GM21737 (cell line): Measurements from ENCODE around the gene ACOT11.

Experiments used
- ATAC-seq: cut with Tn5 transposase; IDR thresholded peaks from one replicate; pipeline ENCODE4 v1.9.1; 2021; ENCODE audit warnings: mild to moderate bottlenecking, moderate library complexity; ENCODE audit not compliant: unreplicated experiment

Gene ACOT11

GRCh38 chr1:54559771-54560231, 11.8 kb downstream of the ACOT11 start:
- no peak for ATAC-seq

DNA sequence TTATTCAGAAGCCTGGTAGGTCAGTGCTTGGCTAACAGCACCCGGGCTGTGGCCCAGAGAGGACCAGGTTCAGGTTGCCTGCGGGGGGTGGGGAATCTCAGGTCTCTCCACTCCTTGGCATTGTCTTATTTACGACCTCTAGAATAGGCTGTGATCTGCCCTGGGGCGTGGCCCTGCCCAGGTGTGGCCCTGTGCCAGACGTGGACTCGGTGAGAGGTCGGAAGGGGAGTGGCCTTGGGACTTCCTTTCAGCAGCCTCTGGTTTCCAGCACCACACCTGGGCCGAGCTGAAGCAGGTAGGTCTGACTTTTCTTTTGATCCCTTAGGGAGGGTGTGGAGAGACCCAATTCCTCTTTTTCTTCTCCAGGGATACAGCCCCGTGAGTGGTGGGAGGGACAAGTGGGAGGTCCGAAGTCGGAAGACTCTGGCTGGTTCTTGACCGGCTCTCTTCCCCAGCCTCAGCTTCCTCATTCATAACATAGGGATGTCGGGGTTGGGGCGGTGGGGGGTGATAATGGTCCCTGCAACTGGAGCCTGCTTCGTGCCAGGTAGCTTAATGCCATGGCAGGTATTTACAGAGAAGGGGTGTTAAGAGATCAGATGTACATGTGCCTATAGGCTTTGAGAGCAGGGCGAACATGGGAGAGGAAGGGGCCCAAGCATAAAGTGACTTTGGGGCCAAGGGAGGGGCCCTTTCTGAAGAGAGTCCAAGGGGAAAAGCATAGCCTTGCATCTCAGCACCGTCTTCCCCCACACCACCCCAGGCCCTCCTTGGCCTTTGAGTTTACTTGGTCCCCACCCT, 16.5 kb downstream of the ACOT11 start:
- ATAC-seq: no peak

DNA sequence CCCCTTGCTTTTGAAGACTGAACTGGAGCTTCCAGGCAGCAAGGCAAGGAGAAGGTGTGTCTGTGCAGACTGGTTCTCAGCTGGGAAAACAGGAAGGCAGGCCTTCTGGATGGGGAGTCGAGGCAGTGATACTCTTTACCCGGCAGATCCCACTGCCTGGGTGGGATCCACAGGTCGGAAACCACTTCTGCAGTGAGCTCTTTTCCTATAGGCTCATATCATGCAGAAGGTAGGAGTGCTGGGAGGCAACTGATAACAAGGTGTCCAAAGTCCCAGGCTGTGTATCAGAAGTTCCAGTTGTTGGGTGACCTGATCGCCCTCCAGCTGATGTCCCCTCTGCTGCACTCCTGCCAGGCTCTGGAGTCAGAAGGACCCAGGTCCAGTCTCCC, 17.1 kb downstream of the ACOT11 start:
- no peak for ATAC-seq

DNA sequence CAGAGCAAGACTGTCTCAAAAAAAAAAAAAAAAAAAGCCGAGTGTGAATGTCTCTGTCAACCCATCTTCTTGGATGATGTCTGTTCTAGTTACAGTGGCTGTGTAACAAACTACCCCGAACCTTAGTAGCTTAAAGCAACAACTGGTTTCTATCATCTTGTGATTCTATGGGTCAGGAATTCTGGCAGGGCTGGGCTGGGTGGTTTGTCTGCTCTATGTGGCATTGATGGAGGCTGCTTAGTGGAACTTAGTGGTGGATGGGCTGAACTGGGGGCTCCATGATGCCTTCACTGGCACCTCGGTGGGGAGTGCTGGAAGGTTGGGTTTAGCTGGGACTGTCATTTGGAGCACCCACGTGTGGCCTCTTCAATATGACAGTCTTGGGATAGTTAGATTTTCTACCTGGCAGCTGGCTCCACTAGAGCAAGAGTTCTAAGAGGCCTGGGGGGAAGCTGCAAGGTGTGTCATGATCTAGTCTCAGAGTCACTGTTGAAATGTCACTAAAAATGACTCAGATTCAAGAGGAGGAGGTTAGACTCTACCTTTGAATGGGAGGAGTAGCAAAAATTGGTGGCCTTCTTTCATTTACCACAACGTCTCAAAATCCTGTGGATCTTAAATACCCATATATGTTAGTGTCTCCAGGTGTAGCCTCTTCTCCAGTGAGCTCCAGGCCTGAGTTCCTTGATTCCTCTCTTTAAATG, 18.6 kb downstream of the ACOT11 start:
- no peak for ATAC-seq

DNA sequence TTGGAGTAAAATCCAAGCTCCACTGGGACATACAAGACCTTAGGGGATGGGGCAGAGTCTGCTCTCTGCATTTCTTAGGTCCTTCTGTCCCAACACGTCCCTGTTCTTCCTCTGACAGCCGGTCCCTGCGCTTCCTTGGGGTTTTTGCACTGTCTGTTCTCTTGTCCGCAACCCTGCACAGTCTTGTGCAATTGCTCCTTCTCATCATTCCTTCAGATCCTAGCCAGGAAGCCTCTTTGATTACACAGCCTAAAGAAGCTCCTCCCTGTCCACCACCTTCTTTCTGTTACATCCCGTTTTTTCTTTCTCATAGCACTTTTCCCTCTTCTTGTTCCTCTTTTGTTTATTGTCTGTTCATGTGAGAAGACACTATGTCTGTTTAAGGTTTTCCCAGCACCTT, 19.9 kb downstream of the ACOT11 start:
- no peak for ATAC-seq

DNA sequence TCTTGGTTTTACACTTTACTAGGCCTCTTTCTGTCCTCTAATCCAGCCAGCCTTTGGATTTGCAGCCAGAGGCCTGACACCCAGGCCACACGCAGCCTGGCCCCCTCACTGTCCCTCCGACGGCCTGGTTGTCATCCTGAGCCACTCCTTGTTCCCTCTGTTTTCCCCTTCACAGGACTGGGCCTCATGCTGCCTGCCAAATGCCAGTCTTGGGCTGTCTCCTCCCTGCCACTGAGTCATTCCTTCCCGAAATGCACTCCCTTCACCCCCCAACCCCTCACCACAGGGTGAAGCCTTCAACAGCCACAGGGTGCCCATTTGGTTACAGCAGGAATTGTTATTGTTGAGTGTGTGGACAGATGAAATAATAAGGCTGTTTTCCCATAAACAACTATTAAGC, 21.3 kb downstream of the ACOT11 start:
- no peak for ATAC-seq

- ATAC-seq: no peak
Measured at GRCh38 chr1:54570161-54570560, 22.1 kb downstream of the ACOT11 start.

- no peak for ATAC-seq
Measured at GRCh38 chr1:54571326-54571725, 23.3 kb downstream of the ACOT11 start.

GRCh38 chr1:54571803-54572541, 23.9 kb downstream of the ACOT11 start:
- no peak for ATAC-seq

DNA sequence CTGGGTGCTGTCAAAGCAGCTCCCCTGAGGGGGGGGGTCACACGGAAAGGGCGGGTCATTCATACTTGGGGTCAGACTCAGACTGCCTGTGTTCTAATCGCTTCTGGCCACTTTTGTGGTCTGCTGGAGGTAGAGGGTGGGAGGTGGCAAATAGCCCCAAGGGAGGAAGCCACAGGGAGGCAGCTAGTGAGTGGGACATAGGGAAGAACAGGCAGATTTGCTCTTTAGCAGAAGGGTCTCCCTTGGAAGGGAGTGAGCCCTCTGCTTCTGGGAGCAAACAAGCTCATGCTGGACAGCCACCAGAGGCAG, 24.5 kb downstream of the ACOT11 start:
- ATAC-seq: no peak

- no peak for ATAC-seq
Measured at GRCh38 chr1:54574158-54574778, 26.2 kb downstream of the ACOT11 start.

DNA sequence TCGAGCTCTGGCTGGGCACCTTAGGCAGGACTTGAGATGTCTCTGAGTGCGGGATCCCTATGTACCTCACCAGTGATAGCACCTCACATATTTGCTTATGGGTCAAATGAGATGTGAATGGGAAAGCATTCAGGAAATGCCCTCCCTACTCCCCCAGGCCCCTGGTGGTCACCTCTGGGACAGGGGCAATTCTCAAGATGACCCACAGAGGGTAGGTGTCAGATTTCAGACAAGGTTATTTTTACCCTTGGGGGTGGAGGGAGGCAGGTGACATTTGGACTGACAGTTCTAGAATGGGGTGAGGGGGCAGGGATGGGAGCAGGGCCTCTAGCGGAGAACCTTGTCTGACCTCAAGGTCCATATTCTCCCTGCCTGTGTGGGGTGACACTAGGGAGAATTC, 27.1 kb downstream of the ACOT11 start:
- ATAC-seq: no peak

- ATAC-seq: no peak
Measured at GRCh38 chr1:54575605-54576290, 27.7 kb downstream of the ACOT11 start.

GRCh38 chr1:54577612-54578011, 29.6 kb downstream of the ACOT11 start:
- no peak for ATAC-seq

DNA sequence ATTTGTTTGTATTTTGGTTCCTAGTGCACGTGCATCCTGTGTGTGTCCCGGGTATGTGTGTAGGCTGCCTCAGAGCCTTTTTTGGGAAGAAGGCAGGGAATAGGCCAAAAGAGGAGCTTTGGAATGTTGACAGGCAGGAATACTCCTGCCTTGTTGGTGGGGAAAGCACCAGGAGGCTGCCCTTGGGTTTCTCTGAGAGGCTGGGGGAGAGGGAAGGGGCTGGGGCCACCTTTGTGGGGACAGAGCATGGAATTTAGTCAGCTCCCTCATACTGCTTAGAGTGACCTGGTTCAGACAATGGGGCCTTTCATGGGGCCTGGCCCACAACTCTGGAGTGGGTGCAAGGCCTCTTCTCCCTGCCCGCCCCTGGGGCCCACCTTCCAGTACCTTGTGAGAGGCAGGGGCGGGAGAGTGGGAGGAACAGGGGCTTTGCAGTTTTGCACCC, 31.3 kb downstream of the ACOT11 start:
- no peak for ATAC-seq

GRCh38 chr1:54580856-54581550, 33.0 kb downstream of the ACOT11 start:
- no peak for ATAC-seq

GRCh38 chr1:54581621-54582035, 33.6 kb downstream of the ACOT11 start:
- no peak for ATAC-seq

DNA sequence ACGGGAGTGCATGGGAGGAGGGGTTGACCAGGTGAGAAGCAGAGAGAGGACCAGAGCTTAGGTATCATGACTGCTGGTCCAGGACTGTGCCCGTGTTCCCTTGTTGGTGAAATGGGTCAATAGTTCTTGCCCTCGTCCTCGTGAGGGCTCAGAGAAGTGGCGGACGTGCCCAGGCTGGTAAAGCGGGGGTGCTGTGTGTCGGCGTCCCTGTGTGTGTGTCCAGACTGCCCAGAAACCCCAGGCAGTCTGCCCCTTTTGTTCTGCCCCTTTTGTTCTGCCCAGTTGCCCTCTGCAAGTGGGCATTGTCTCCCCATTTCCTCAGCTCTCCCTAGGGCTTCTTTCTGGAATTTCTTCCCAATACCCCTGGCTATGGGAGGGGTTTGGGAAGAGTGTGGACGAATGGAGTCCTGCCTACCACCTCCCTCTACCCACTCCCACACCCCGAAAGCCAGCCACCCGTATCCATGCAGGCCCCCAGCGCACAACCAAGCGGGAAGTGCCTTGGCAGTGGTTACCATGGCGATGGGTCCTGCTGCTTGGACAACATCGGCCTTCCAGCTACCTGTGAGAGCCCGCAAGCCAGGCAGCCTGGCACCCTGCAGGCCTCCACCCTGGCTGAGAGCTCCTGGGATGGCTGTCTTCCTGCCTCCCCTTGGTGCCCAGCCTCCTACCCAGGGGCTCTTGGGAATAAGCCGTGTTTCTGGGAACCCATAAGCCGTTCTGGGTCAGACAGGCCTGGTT, 34.7 kb downstream of the ACOT11 start:
- no peak for ATAC-seq

DNA sequence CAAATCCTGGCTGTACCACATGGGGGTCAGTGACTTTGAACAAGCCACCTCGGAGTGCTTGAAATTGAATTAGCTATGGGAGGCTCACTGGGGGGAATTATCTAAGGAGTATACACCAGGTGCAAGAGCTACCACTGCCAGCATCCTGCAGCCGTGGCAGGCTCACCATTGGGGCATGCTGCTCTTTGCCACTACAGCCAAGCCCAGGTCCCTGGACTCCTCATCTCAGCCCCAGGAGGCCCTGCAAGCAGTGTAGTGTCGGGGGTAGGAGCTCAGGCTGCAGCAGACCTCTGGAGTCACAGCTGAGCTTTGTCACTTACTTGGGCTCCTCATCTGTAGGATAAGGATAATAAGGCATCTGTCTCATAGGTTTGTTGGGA, 35.3 kb downstream of the ACOT11 start:
- no peak for ATAC-seq

- ATAC-seq: no peak
Measured at GRCh38 chr1:54583871-54584270, 35.8 kb downstream of the ACOT11 start.
